Right lobe of liver (tissue), 4 donors: Measurements from ENCODE around the gene RPP38.

Source experiments
- CTCF ChIP-seq, 4 donors: fragments of 200-600 bp in 3 of 4; fragments of 450-650 bp in 1 of 4; IDR thresholded peaks; one replicate each; pipeline versions ENCODE4 v1.5.1 to v1.8.0; 2016 to 2022; ENCODE audit warnings: antibody characterized with exemption in 4 of 4, mild to moderate bottlenecking in 2 of 4
- POLR2A ChIP-seq: fragments of 450-650 bp; IDR thresholded peaks from one replicate; pipeline ENCODE4 v1.6.1; 2017; ENCODE audit warnings: antibody characterized with exemption, mild to moderate bottlenecking
- donor health status: DM: no; HTN: no; CAD: no.
- donor health status: DM: no; HTN: no; CAD: no.
- donor health status: DM: no; HTN: yes; CAD: no.

DNA sequence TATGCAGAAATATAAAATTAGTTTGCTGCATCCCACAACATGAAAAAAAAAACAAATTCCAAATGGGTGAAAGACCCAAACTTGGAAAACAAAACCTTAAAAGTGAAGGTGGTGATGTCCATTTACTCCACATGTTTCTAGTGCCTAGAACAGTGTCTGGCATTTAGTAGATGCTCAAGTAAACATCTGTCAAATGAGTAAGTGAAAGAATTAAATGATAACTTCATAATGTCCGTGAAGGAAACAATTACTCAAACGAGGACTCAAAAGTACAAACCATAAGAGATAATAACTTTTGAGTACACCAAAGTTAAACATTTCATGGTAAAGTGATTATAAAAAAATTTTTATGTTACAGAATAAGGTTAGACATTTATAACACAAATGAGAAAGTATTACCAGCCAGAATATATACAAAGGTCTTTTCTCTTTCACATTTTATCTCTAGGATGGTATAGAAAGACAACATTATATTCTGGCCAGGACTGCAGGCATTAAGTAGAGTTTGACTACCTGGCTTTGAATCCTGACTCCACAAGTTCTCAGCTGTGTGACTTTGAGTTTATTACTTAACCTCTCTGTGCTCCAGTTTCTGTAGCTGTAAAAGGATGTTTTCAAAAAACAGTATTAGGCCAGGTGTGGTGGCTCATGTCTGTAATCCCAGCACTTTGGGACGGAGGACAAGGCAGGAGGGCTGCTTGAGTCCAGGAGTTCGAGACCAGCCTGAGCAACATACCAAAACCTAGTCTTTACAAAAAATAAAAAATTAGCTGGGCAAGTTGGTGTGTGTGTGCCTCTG, 50.6 kb downstream of the RPP38 start:
- TF ChIP-seq CTCF (IDR thresholded peaks at IDR 0.05) (no peak), POLR2A (no peak)
